ENCODE results near the gene GATAD2A. TPM values are rescaled to one million over a fixed set of nuclear protein-coding genes. Genes with fewer than 3 reads are reported as not detected.

Gene GATAD2A
- 46.1 TPM for polyA plus RNA-seq (2013, experiment 1 of 2)
- polyA plus RNA-seq (2013, experiment 2 of 2) = 42.5 TPM

- under 1% methylated on average over 48 of the region's 90 CpGs for WGBS
- H2BK5ac ChIP-seq (ENCODE audit: low read depth, low read length, poor library complexity, severe bottlenecking) = no peak within 1 kb of the TSS
- H2AK5ac ChIP-seq (ENCODE audit: low read length, severe bottlenecking) = no peak within 1 kb of the TSS
- H3K4ac ChIP-seq (ENCODE audit: low read depth in 1 of 2, low read length in 2 of 2) = peak within 1 kb of the TSS; percentile 35 to 96
- H3K36me3 ChIP-seq (ENCODE audit: control insufficient read depth in 1 of 2, insufficient read depth in 2 of 2, low read depth in 1 of 2, low read length in 2 of 2) = no peaks in the 10 kb centered on the region
- H3K9me3 ChIP-seq (ENCODE audit: control insufficient read depth, low read length) = no peaks in the 10 kb centered on the region
- peak within 1 kb of the TSS; percentile 97 for H2BK15ac ChIP-seq (ENCODE audit: low read depth, poor library complexity, severe bottlenecking)
- H3K4me2 ChIP-seq (ENCODE audit: low read length, poor library complexity, severe bottlenecking) = peak within 1 kb of the TSS; percentile 95
- H3K4me3 ChIP-seq (ENCODE audit: insufficient read depth in 1 of 2, low read depth in 1 of 2, low read length in 2 of 2) = peak within 1 kb of the TSS; percentile 90 to 91
- H2BK12ac ChIP-seq (ENCODE audit: low read length in 2 of 2) = peak within 1 kb of the TSS in 1 of 2 experiments; percentile 29
- no peaks in the 10 kb centered on the region for H3K27me3 ChIP-seq (ENCODE audit: control insufficient read depth in 1 of 2, insufficient read depth in 1 of 2, low read length in 2 of 2)
- peak within 1 kb of the TSS; percentile 91 to 95 for H3K18ac ChIP-seq (ENCODE audit: low read depth in 1 of 2, low read length in 2 of 2)
- DNase-seq = peak; percentile 91
- peak within 1 kb of the TSS; percentile 49 to 74 for H3K14ac ChIP-seq (ENCODE audit: low read length in 2 of 2)
- peak within 1 kb of the TSS; percentile 89 for H2AFZ ChIP-seq (ENCODE audit: low read depth, low read length)
- H3K79me1 ChIP-seq (replicated peaks; ENCODE audit: low read length, poor library complexity, severe bottlenecking) = peaks cover 11% of the 10 kb centered on the region
- H4K8ac ChIP-seq (ENCODE audit: low read length) = peak within 1 kb of the TSS; percentile 93
- H3K27ac ChIP-seq (ENCODE audit: low read length, poor library complexity, severe bottlenecking) = peak within 1 kb of the TSS; percentile 45
- peak within 1 kb of the TSS; percentile 92 for H2BK120ac ChIP-seq (ENCODE audit: low read depth, low read length)
- peaks cover 14% of the 10 kb centered on the region for H3K4me1 ChIP-seq (ENCODE audit: control insufficient read depth, insufficient read depth, low read depth, low read length)
- peak within 1 kb of the TSS; percentile 67 for H4K91ac ChIP-seq (ENCODE audit: low read length)
- H3K23ac ChIP-seq (ENCODE audit: low read length in 2 of 2) = peak within 1 kb of the TSS; percentile 51 to 91
- H3K9ac ChIP-seq (ENCODE audit: low read length) = peak within 1 kb of the TSS; percentile 90
These were observed at the start of gene GATAD2A for GRCh38 chr19:19404879-19405860. Gene GATAD2A, plus strand, starts transcription at chr19:19405675. Its CDS starts 59,671 bp downstream, at chr19:19465346.

GRCh38 chr19:19356500-19356899 lies 49.0 kb upstream of the GATAD2A start:
- H3K27ac ChIP-seq (ENCODE audit: low read length, poor library complexity, severe bottlenecking) = no peak overlapping the region
- H3K79me1 ChIP-seq (replicated peaks; ENCODE audit: low read length, poor library complexity, severe bottlenecking) = peaks cover 6% of the 10 kb centered on the region
- H3K9me3 ChIP-seq (ENCODE audit: control insufficient read depth, low read length) = no peaks in the 10 kb centered on the region
- WGBS = 95% methylated on average over 11 of the region's 11 CpGs
- H3K4me1 ChIP-seq (ENCODE audit: control insufficient read depth, insufficient read depth, low read depth, low read length) = no peaks in the 10 kb centered on the region
- H4K8ac ChIP-seq (ENCODE audit: low read length) = no peak overlapping the region
- no peak overlapping the region for H2BK5ac ChIP-seq (ENCODE audit: low read depth, low read length, poor library complexity, severe bottlenecking)
- H2AFZ ChIP-seq (ENCODE audit: low read depth, low read length) = no peak overlapping the region
- no peak overlapping the region for H2BK15ac ChIP-seq (ENCODE audit: low read depth, poor library complexity, severe bottlenecking)
- no peak overlapping the region for H2BK120ac ChIP-seq (ENCODE audit: low read depth, low read length)
- H3K18ac ChIP-seq (ENCODE audit: low read depth in 1 of 2, low read length in 2 of 2) = no peak overlapping the region
- no peak overlapping the region for H3K4me2 ChIP-seq (ENCODE audit: low read length, poor library complexity, severe bottlenecking)
- H3K27me3 ChIP-seq (ENCODE audit: control insufficient read depth in 1 of 2, insufficient read depth in 1 of 2, low read length in 2 of 2) = no peaks in the 10 kb centered on the region
- H2AK5ac ChIP-seq (ENCODE audit: low read length, severe bottlenecking) = no peak overlapping the region
- H3K23ac ChIP-seq (ENCODE audit: low read length in 2 of 2) = no peak overlapping the region
- no peak overlapping the region for H4K91ac ChIP-seq (ENCODE audit: low read length)
- DNase-seq = no peak
- no peak overlapping the region for H3K14ac ChIP-seq (ENCODE audit: low read length in 2 of 2)
- no peak overlapping the region for H3K9ac ChIP-seq (ENCODE audit: low read length)
- no peak overlapping the region for H2BK12ac ChIP-seq (ENCODE audit: low read length in 2 of 2)
- no peak overlapping the region for H3K4me3 ChIP-seq (ENCODE audit: insufficient read depth in 1 of 2, low read depth in 1 of 2, low read length in 2 of 2)
- H3K4ac ChIP-seq (ENCODE audit: low read depth in 1 of 2, low read length in 2 of 2) = no peak overlapping the region
- peaks cover 66 to 71% of the 10 kb centered on the region in 2 experiments for H3K36me3 ChIP-seq (ENCODE audit: control insufficient read depth in 1 of 2, insufficient read depth in 2 of 2, low read depth in 1 of 2, low read length in 2 of 2)

- Histone ChIP-seq H3K18ac (ENCODE audit: low read depth in 1 of 2, low read length in 2 of 2) (no peak overlapping the region), H2AK5ac (ENCODE audit: low read length, severe bottlenecking) (no peak overlapping the region), H3K4me3 (ENCODE audit: insufficient read depth in 1 of 2, low read depth in 1 of 2, low read length in 2 of 2) (no peak overlapping the region), H3K4me2 (ENCODE audit: low read length, poor library complexity, severe bottlenecking) (no peak overlapping the region), H2BK5ac (ENCODE audit: low read depth, low read length, poor library complexity, severe bottlenecking) (no peak overlapping the region), H3K4ac (ENCODE audit: low read depth in 1 of 2, low read length in 2 of 2) (no peak overlapping the region), H3K27me3 (ENCODE audit: control insufficient read depth in 1 of 2, insufficient read depth in 1 of 2, low read length in 2 of 2) (no peaks in the 10 kb centered on the region), H3K9me3 (ENCODE audit: control insufficient read depth, low read length) (no peaks in the 10 kb centered on the region), H3K79me1 (replicated peaks; ENCODE audit: low read length, poor library complexity, severe bottlenecking) (peaks cover 6% of the 10 kb centered on the region), H3K4me1 (ENCODE audit: control insufficient read depth, insufficient read depth, low read depth, low read length) (no peaks in the 10 kb centered on the region), H3K36me3 (ENCODE audit: control insufficient read depth in 1 of 2, insufficient read depth in 2 of 2, low read depth in 1 of 2, low read length in 2 of 2) (peaks cover 66 to 67% of the 10 kb centered on the region in 2 experiments), H3K27ac (ENCODE audit: low read length, poor library complexity, severe bottlenecking) (no peak overlapping the region), H3K14ac (ENCODE audit: low read length in 2 of 2) (no peak overlapping the region), H4K91ac (ENCODE audit: low read length) (no peak overlapping the region), H2BK120ac (ENCODE audit: low read depth, low read length) (no peak overlapping the region), H3K23ac (ENCODE audit: low read length in 2 of 2) (no peak overlapping the region), H2BK15ac (ENCODE audit: low read depth, poor library complexity, severe bottlenecking) (no peak overlapping the region), H2AFZ (ENCODE audit: low read depth, low read length) (no peak overlapping the region), H3K9ac (ENCODE audit: low read length) (no peak overlapping the region), H2BK12ac (ENCODE audit: low read length in 2 of 2) (no peak overlapping the region), H4K8ac (ENCODE audit: low read length) (no peak overlapping the region)
- no peak for DNase-seq
- 96% methylated on average over 11 of the region's 13 CpGs for WGBS
These were observed 48.4 kb upstream of the GATAD2A start for GRCh38 chr19:19356901-19357566.

All from mesenchymal stem cell (in vitro differentiated cells and primary cell).